GM10266 (cell line): ENCODE data around the gene GPATCH2L.

Source experiments
- DNase-seq: peaks from one replicate; pipeline ENCODE4 v3.0.0; 2012; ENCODE audit errors: extremely low spot score
- CTCF ChIP-seq: IDR thresholded peaks from 2 replicates; pipeline ENCODE4 v1.5.1; 2012; ENCODE audit warnings: mild to moderate bottlenecking, low read depth; ENCODE audit not compliant: control insufficient read depth, insufficient read depth; ENCODE audit errors: missing control alignments

Gene GPATCH2L

GRCh38 chr14:76212242-76212641 is 60.5 kb downstream of the GPATCH2L start:
- DNase-seq, result no peak
- no peak for TF ChIP-seq CTCF

DNA sequence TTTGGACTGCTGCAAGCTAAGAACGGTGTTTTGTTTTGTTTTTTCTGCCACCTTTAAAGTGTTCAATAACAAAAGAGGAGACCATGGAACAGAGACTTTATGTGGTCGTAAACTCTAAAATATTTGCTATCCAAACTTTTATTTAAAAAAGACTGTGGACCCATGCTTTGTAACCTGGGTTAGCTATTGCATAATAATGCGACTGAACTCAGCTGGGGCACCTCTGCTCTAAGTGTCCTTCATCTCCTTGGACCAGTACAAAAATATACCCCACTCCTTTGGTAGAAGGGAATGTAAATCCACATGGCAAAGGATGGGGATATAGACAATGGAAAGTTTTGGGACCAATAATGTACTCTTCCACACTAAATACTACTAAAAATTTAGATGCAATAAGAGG is 65.5 kb downstream of the GPATCH2L start:
- DNase-seq, result no peak
- TF ChIP-seq CTCF, result no peak

DNA sequence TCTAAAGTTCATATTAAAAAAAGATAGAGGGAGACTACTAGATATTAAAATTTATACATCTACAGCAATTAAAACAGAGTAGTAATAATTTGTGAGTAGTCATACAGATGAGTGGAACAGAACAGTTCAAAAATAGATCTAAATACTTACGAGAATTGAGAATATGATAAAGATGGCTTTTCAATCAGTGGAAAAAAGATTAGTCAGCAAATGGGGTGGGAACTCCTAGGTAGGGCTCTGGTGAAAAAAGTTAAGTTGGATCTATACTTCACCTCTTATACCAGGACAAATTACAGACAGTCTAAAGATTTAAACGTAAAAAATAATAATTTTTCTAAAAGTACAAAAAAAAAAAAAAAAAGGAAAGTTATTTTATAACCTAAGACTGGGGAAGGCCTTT is 66.9 kb downstream of the GPATCH2L start:
- no peak for DNase-seq
- TF ChIP-seq CTCF, result no peak

GRCh38 chr14:76219873-76220272 is 68.2 kb downstream of the GPATCH2L start:
- TF ChIP-seq CTCF, result no peak
- no peak for DNase-seq

- no peak for TF ChIP-seq CTCF
- DNase-seq, result no peak
These were observed 75.8 kb downstream of the GPATCH2L start for GRCh38 chr14:76227450-76228050.

DNA sequence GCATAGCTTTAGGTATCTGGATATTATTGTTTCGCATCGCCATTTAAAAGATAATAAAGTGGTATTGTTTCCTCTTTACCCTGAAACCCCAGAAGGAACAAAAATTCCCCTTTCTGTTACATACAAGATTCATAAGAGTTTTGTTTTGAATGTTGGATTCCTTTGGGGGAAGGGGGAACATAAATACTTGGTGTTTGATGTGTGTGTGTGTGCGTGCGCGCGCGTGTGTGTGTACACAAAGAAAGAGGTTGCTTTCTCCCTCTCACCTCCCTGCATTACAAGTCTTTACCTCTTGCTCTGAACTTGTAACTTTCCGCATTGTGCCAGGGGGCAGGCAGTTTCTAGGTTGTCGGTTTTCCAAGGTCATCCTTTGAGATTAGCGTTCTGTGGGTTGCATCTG is 76.4 kb downstream of the GPATCH2L start:
- TF ChIP-seq CTCF, result no peak
- DNase-seq, result no peak

DNA sequence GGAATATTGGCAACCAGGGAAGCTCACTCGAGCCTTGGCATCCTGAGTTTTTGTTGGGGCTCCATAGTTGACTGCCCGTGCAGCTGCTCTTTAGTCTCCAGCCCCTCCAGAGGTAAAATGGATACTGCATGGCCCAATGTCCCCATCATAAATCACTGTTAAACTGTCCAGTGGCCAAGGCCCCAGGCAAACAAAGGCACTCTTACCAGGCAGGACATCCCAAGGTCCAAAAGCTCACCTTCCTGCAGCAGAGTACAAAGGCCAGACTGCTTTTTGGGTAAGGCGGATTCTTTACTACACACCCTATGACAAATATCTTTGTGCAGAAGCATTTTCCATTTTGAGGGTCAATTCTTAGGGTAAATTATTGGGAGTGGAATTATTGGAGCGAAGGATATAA is 81.1 kb downstream of the GPATCH2L start:
- no peak for TF ChIP-seq CTCF
- DNase-seq, result no peak
